ENCODE data around the gene HMG20B. TPM values are rescaled to one million over a fixed set of nuclear protein-coding genes. Genes with fewer than 3 reads are reported as not detected.

HMG20B gene
- total RNA-seq, 2 donors from 2014 or later, result 87.9 to 118 TPM

GRCh38 chr19:3535563-3535965, 37.2 kb upstream of the HMG20B start:
- no peak for DNase-seq
- Histone ChIP-seq H3K27me3 (no peaks in the 10 kb centered on the region), H3K4me1 (no peaks in the 10 kb centered on the region), H3K9me3 (no peaks in the 10 kb centered on the region), H3K9ac (ENCODE audit: low read depth in 2 of 2, low read length in 2 of 2) (no peak overlapping the region), H3K4me3 (no peak overlapping the region), H3K27ac (no peak overlapping the region), H3K36me3 (peaks cover 21% of the 10 kb centered on the region)
- intact Hi-C loops (cut with DNase I), result no loop called here
- TF ChIP-seq CTCF (IDR thresholded peaks at IDR 0.05), result no peak

- no peak for TF ChIP-seq CTCF (IDR thresholded peaks at IDR 0.05)
- peaks cover 21% of the 10 kb centered on the region for H3K36me3 ChIP-seq
- no peaks in the 10 kb centered on the region for H3K27me3 ChIP-seq
- no peaks in the 10 kb centered on the region for H3K4me1 ChIP-seq
- no peak overlapping the region for H3K4me3 ChIP-seq
- H3K27ac ChIP-seq, result no peak overlapping the region
- intact Hi-C loops (cut with DNase I), result no loop called here
- H3K9me3 ChIP-seq, result no peaks in the 10 kb centered on the region
- DNase-seq, result no peak
- no peak overlapping the region for H3K9ac ChIP-seq (ENCODE audit: low read depth in 2 of 2, low read length in 2 of 2)
Observed at GRCh38 chr19:3535981-3536380, 36.8 kb upstream of the HMG20B start.

- Histone ChIP-seq H3K4me3 (no peak overlapping the region), H3K9me3 (no peaks in the 10 kb centered on the region), H3K9ac (ENCODE audit: low read depth in 2 of 2, low read length in 2 of 2) (peak overlapping the region in 1 of 2 donors; percentile 12), H3K4me1 (no peaks in the 10 kb centered on the region), H3K27me3 (no peaks in the 10 kb centered on the region), H3K36me3 (peaks cover 21% of the 10 kb centered on the region), H3K27ac (no peak overlapping the region)
- no peak for DNase-seq
- no peak for TF ChIP-seq CTCF (IDR thresholded peaks at IDR 0.05)
- intact Hi-C loops (cut with DNase I), result no loop called here
Observed at GRCh38 chr19:3536429-3537100, 36.2 kb upstream of the HMG20B start.

GRCh38 chr19:3537101-3537437, 35.7 kb upstream of the HMG20B start:
- H3K4me3 ChIP-seq, result no peak overlapping the region
- no peaks in the 10 kb centered on the region for H3K9me3 ChIP-seq
- no peaks in the 10 kb centered on the region for H3K4me1 ChIP-seq
- H3K36me3 ChIP-seq, result peaks cover 17% of the 10 kb centered on the region
- intact Hi-C loops (cut with DNase I), result no loop called here
- DNase-seq, result no peak
- no peak overlapping the region for H3K9ac ChIP-seq (ENCODE audit: low read depth in 2 of 2, low read length in 2 of 2)
- TF ChIP-seq CTCF (IDR thresholded peaks at IDR 0.05), result no peak
- no peak overlapping the region for H3K27ac ChIP-seq
- no peaks in the 10 kb centered on the region for H3K27me3 ChIP-seq

- peaks cover 12% of the 10 kb centered on the region for H3K36me3 ChIP-seq
- DNase-seq, result no peak
- H3K27me3 ChIP-seq, result no peaks in the 10 kb centered on the region
- intact Hi-C loops (cut with DNase I), result no loop called here
- no peak overlapping the region for H3K9ac ChIP-seq (ENCODE audit: low read depth in 2 of 2, low read length in 2 of 2)
- TF ChIP-seq CTCF (IDR thresholded peaks at IDR 0.05), result no peak
- no peak overlapping the region for H3K4me3 ChIP-seq
- H3K4me1 ChIP-seq, result no peaks in the 10 kb centered on the region
- no peak overlapping the region for H3K27ac ChIP-seq
- no peaks in the 10 kb centered on the region for H3K9me3 ChIP-seq
Observed at GRCh38 chr19:3537438-3538240, 35.1 kb upstream of the HMG20B start.
